ENCODE data around the gene CDC14B.

DNA sequence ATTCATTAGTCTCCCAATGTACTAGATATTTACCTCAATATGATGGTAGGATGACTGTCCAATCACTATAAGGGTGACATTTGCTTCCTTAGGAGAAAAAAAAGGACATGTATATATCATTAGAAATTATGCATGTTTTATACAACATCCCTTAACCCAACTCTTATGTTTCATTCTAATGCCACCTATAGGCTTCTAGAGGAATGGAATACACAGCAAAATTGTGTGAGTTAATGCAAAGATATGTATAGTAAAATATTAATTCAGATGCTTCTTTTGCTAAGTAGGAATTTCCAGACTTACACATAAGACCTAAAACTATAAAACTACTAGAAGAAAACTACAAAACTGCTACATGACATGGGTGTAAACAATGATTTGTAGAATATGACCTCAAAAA, 32.0 kb upstream of the CDC14B start:
- TF ChIP-seq GABPA (IDR thresholded peaks at IDR 0.05 in 1 of 2, conservative IDR thresholded peaks at IDR 0.05 in 1 of 2) (no peak), TAF1 (conservative IDR thresholded peaks at IDR 0.05) (no peak), RAD21 (IDR thresholded peaks at IDR 0.05) (peak; percentile 60 to 62), RXRA (IDR thresholded peaks at IDR 0.05) (no peak), SP1 (IDR thresholded peaks at IDR 0.05) (no peak), HNF4A (conservative IDR thresholded peaks at IDR 0.05) (no peak), YY1 (IDR thresholded peaks at IDR 0.05) (no peak)
- TF ChIP-seq, protein P1, sequence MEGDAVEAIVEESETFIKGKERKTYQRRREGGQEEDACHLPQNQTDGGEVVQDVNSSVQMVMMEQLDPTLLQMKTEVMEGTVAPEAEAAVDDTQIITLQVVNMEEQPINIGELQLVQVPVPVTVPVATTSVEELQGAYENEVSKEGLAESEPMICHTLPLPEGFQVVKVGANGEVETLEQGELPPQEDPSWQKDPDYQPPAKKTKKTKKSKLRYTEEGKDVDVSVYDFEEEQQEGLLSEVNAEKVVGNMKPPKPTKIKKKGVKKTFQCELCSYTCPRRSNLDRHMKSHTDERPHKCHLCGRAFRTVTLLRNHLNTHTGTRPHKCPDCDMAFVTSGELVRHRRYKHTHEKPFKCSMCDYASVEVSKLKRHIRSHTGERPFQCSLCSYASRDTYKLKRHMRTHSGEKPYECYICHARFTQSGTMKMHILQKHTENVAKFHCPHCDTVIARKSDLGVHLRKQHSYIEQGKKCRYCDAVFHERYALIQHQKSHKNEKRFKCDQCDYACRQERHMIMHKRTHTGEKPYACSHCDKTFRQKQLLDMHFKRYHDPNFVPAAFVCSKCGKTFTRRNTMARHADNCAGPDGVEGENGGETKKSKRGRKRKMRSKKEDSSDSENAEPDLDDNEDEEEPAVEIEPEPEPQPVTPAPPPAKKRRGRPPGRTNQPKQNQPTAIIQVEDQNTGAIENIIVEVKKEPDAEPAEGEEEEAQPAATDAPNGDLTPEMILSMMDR (IDR thresholded peaks at IDR 0.05; ENCODE audit: low read depth, low read length, missing input control): peak; percentile 16
- TF ChIP-seq, protein P2, sequence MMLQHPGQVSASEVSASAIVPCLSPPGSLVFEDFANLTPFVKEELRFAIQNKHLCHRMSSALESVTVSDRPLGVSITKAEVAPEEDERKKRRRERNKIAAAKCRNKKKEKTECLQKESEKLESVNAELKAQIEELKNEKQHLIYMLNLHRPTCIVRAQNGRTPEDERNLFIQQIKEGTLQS (IDR thresholded peaks at IDR 0.05): no peak

All from liver (tissue), 3 donors.